ELR (cell line): ENCODE measurements around the gene DNAAF5.
"Not testable (repeated sequence)": the region's sequence is repeated elsewhere in the genome, so short reads cannot be mapped to it uniquely, and the experiment has no call there.

Source experiments
- DNase-seq: peaks from one replicate; pipeline ENCODE4 v3.0.0-alpha.2; 2015; ENCODE audit warnings: low read depth

Gene DNAAF5

DNA sequence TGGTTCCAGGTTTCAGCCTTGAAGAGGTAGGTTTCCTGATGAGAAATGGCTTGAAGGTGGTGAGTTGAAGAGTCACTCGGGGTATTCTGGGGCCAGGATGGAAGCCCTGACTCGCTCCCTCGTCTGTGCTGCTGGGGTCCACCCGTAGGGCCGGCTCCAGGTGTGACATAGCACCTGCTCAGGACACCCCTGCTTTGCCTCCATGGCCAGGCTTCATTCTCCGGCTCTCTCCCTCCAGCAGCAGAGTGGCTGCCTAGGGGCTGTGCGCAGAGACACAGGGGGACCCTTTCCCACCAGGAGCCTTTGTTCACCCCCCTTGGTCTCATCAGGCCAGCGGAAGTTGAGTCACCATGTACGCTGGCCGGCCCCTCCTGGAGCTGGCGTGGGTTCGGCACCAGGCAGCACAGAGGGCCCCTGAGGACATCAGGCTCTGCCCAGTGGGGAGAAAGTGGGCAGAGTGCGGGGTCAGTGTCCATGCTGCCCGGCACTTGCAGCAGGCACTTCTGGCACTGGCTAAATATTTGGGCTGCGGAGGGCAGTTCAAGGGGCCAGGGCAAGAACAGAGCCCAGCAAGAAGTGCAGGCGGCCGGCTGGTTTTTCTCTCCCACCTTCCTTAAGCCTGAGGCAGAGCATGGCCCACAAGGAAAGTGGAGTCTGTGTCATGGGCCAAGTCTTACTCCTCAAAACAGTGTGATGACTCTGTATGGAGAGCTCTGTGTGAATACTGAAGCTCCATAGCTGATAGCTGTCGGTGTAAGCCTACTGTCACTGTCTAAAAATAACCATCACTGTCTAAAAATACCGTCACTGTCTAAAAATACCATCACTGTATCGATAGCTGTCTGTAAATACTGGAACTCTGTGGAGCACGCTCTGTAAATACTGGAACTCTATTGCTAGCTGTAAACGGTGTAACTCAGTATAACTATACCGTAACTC lies 4.3 kb downstream of the DNAAF5 start:
- DNase-seq: no peak

DNA sequence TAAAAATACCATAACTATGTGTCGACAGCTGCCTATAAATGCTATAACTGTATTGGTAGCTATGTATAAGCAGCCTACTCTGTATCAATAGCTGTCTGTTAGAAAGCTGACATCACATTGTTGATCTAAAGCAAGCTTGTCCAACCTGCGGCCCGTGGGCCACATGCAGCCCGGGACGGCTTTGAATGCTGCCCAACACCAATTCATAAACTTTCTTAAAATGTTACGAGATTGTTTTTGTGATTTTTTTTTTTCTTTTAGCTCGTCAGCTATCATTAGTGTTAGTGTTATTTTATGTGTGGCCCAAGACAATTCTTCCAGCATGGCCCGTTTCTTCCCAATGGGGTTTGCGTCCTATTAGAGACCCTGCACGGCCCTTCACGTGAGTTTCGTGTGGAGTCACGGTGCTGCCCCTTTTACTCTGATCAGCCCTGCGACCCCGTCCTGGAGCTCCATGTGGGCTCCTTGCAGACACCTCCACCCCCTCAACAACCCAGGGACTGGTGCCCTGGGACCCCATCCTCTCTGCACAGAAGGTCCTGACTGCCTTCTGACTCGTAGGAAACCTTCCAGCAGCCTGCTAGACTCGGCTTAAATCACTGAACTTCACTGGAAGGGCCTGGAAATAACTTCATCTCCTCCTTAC lies 5.1 kb downstream of the DNAAF5 start:
- no peak for DNase-seq

DNA sequence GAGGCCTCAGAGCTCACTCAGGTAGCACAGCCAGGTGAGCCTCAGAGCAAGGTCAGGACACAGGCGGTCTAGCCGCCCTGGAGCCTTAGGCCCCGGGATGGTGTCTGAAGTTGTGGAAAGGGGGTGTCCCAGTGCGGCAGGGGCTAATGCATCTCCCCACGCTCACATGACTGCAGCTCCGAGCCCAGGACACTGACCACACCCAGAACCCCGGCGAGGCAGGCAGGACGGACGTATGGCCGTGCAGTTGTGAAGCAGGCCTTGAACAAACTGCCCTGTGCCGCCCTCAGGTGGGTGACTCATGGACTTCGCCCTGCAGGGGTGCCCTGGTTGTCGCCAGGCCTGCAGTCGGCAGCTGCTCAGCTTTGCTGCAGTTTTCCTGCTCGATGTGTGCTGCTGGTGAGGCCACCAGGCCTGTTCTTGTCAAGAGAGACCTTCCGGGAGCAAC lies 5.6 kb downstream of the DNAAF5 start:
- DNase-seq: no peak

DNA sequence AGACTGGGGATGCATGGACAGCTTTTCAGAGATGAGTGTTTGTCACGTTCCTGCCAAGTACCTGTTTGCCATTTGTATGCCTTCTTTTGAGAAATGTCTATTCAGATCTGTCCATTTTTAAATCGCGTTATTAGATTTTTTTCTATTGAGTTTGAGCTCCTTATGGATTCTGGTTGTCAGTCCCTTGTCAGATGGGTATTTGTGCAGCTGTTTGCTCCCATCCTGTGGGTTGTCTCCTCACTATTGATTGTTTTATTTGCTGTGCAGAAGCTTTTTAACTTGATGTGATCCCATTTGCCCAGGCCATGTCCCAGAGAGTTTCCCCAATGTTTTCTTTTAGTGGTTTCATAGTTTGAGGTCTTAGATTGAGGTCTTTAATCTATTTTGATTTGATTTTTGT lies 6.1 kb downstream of the DNAAF5 start:
- no peak for DNase-seq

DNA sequence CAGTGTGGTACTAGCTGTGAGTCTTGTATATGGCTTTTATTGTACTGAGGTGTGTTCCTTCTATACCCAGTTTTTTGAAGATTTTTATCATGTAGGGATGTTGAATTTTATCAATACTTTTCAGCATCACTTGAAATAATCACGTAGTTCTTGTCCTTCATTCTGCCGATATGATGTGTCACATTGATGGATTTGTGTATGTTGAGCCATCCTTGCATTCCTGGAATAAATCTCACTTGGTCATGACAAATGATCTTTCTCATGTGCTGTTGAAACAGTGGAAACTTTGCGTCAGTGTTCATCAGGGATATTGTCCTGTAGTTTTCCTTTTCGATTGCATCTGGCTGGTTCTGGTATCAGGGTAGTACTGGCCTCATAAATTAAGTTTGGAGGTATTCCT lies 7.7 kb downstream of the DNAAF5 start:
- no peak for DNase-seq

DNA sequence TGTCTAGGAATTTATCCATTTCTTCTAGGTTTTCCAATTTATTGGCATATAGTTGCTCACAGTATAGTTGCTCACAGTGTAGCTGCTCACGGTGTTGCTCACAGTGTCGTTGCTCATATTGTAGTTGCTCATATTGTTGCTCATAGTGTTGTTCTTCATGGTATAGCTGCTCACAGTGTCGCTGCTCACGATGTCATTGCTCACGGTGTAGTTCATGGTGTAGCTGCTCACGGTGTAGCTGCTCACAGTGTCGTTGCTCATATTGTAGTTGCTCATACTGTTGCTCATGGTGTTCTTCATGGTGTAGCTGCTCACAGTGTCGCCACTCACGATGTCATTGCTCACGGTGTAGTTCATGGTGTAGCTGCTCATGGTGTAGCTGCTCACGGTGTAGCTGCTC lies 8.3 kb downstream of the DNAAF5 start:
- no peak for DNase-seq

DNA sequence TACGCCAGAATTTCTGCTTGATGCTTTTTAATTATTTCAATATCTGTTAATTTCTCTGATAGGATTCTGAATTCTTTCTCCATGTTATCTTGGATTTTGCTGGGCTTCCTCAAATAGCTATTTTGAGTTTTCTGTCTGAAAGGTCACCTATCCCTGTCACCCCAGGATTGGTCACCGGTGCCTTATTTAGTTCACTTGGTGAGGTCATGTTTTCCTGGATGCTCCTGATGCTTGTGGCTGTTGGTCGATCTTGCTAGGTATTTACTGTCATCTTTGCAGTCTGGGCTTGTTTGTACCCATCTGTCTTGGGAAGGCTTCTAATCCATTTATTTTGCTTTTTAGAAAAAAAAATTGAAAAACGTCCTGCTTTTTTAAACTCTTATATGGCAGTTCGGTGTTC lies 11.7 kb downstream of the DNAAF5 start:
- no peak for DNase-seq

DNA sequence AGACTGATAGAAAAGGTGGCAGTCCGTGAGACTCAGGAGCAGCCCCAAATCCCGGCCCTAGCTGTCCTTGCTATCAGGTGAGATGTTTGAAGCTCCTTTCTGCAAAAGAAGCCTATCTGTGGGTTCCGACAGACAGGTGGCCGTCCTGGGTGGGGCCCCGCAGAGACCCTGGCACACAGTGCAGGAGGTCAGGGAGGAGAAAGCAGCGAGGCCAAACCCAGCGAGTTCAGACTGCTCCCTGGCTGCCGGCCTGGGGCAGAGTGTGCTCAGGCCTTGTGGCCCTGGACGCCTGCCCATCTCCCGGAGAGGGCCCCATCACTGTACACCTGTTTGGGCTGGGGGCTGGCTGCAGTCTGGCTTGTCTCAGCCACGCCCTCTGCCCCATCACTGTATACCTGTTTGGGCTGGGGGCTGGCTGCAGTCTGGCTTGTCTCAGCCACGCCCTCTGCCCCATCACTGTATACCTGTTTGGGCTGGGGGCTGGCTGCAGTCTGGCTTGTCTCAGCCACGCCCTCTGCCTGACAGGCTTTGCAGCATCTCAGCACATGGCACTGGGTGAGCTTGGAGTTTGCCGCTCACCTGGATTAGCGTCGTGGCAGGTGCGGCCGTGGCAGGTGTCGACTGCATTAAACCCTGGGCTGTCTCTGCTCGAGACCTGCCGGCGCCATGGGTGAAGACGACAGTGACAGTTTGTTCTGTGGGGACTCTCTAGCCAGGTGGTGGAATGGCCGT lies 12.4 kb downstream of the DNAAF5 start:
- DNase-seq: no peak

DNA sequence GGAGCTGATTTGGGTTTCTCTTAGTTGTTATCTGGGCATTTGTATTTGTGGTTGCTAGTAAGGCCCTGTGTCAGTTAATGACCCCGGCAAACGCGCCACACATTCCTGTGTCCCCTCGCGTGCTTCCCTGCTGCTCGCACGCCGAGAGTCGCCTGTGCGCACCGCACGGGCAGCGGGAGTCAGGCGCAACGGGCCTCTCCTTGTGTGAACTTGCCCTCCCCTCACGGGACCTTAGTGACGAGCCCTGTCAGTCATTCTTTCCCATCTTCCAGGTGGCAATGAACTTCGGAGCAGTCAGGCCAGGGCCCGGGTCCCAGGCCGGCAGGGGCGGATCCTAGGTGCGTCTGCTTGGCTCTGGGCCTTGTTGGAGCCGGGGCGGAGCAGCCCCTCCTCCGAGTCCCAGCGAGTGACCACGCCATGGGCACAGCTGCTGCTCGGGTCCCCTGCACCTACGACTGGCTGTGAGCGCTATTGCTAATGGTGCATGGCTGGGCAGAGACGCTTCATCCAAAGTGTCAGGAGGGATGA lies 13.0 kb downstream of the DNAAF5 start:
- no peak for DNase-seq

DNA sequence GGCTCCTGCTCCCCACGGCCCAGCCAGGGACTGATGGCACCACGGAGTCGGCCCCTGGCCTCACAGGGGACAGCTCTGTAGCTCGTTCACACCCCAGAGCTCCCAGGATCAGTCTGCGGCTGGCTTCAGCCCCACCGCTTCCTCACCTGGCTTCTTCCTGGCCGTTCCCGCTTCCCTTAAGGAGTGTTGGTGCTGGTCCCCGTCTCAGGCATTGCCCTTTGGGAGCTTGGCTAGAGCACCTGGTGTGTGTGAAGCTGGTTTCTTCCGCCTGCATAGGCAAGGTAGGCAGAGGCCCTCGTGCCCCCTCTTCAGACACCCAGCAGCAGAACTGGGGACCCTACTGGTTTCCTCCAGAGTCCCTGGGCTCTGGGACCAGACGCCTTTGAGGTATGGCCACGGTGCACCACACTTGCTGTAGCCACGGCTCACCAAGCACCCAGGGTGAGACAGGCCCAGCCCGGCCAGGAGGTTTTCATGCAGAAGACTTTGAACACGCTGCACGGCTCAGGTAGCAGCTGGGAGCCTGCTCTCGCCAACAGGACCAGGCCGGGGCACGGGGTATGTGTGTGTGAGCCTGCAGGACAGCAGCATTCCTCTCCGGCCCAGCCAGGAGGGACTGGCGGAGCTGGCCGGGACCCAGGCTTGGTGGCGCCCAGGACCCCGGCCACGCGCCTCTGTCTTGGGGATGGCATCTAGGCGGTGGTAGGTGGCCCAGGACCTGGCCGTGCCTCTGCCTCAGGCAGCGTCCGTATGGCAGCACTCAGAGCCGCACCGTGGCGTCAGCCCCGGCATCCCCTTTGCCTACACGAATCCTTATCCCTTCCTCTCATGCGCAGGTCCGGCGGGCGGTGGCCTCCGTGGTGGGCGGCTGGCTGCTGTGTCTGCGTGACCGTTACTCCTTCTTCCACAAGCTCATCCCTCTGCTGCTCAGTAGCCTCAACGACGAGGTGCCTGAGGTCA lies 13.8 kb downstream of the DNAAF5 start:
- no peak for DNase-seq

DNA sequence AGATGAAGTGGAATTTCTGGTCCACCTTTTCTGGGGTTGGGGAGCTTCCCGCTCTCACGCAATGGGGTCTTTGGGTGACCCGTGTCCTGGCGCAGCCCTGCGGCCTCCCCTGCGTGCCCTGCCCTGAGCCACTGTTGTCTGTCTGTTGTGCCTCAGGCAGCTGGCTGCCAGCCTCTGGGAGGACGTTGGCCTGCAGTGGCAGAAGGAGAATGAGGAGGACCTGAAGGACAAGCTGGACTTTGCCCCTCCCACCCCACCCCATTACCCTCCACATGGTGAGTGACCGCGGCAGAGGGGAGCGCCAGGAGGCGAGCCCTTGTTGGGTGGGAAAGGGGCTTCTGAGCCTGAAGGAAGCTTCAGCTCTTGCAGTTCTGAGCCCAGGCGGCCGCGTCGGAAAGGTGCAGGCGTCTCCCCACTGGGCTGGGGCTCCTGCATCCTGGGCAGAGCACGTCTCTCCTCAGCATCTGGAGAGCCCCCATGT lies 14.7 kb downstream of the DNAAF5 start:
- DNase-seq: no peak

DNA sequence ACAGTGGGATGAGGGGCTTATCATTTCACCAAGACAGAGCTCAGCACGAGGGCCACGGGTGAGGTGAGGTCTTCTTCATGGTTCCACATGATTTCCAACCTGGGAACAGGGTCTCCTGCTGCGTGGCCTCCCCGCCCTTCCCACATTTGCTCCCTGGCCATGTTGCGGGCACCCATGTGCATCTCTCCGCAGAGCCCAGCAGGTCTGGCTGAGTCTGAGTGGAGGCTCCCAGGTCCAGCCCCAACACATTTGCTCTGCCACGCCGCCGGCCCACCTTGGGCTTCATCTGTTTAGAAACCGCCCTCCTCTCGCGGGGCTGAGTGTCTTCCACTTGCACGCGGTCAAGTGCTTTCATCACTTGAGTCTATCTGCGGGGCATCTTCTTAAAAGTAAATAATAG lies 15.4 kb downstream of the DNAAF5 start:
- DNase-seq: no peak

DNA sequence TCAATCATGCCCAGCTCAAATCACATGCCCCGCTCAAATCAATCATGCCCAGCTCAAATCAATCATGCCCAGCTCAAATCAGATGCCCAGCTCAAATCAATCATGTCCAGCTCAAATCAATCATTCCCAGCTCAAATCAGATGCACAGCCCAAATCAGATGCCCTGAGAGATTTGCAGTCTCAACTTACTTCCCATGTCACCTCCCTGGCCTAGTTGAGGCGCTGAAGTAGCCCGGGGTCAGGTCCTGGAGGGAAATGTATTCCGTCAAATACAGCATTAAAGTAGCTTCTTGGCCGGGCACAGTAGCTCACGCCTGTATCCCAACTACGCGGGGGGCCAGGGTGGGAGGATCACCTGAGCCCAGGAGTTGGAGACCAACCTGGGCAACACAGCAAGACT lies 16.3 kb downstream of the DNAAF5 start:
- no peak for DNase-seq

DNA sequence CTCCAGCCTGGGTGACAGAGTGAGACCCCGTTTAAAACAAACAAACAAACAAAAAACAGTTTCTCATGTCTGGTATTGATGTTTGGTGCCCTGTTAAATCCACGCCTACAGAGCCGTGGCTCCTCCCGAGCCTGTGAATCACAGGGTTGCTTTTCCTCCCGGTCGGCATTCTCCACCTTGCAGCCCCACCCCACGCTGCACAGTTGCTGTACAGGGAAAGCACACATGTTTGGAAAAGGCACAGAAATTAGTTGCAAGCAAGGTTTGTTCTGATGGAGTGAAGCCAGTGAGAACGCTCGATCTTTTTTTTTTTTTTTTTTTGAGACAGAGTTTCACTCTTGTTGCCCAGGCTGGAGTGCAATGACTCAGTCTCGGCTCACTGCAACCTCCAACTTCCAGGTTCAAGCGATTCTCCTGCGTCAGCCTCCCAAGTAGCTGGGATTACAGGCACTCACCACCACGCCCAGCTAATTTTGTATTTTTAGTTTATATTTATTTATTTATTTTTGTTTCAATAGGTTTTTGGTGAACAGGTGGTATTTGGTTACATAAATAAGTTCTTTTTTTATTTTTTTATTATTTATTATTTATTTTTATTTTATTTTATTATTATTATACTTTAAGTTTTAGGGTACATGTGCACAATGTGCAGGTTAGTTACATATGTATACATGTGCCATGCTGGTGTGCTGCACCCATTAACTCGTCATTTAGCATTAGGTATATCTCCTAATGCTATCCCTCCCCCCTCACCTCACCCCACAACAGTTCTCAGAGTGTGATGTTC lies 17.0 kb downstream of the DNAAF5 start:
- peak; percentile 22 for DNase-seq

DNA sequence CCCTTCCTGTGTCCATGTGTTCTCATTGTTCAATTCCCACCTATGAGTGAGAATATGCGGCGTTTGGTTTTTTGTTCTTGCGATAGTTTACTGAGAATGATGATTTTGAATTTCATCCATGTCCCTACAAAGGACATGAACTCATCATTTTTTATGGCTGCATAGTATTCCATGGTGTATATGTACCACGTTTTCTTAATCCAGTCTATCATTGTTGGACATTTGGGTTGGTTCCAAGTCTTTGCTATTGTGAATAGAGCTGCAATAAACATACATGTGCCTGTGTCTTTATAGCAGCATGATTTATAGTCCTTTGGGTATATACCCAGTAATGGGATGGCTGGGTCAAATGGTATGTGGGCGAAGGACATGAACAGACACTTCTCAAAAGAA lies 17.6 kb downstream of the DNAAF5 start:
- not testable (repeated sequence) for DNase-seq

DNA sequence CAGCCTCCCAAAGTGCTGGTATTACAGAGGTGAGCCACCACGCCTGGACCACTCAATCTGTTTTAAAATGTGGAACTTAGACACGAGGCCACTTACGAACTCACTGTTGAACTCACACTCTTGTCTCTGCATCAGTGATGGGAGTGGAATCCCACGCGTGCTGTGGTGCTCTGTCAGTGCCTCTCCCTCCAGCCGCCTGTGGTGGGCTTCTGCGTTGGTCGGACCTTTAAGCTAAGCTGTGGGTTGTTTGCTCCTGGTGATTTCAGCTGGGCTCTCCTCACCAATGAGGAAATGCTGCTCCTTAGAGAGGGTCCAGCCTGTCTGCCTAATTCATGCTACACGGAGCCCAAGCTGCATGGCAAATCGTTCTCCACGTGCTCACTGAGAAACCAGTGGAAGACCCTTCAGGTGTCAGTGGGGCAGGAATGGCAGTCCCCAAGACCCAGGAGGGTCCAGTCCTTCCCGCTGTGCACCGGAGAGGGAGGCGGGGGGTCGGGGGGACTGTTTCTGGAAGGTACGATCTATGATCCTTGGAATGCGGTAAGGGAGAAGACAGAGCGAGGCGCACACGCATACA lies 18.4 kb downstream of the DNAAF5 start:
- DNase-seq: no peak

DNA sequence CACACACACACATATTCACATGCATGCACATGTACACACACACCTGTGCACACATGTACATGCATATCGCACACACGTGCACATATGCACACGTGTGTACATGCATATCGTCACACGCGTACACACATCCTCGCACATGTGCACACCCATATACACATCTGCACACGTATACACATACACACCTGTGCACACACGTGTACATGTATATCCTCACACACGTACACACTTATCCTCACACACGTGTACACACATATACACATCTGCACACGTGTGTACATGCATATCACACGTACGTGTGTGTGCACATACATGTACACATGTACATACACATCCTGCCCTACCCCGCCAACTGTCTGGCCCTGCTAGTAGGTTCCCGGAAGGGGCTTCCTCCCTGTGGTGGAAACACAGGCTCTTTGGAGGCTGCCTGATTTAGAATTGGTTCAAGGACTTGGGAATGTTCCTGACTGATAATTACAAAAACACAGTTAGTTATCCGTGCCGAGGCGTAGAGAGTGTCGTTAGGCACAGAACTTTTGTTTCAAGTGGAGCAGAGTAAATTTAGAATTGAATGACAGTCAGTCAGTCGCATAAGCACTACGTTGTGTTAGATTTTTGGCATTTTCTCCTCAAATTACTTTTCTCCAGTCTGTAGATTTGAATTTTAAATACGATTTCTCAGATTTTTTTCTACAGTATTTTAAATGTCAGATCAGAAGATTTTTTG lies 19.1 kb downstream of the DNAAF5 start:
- no peak for DNase-seq

DNA sequence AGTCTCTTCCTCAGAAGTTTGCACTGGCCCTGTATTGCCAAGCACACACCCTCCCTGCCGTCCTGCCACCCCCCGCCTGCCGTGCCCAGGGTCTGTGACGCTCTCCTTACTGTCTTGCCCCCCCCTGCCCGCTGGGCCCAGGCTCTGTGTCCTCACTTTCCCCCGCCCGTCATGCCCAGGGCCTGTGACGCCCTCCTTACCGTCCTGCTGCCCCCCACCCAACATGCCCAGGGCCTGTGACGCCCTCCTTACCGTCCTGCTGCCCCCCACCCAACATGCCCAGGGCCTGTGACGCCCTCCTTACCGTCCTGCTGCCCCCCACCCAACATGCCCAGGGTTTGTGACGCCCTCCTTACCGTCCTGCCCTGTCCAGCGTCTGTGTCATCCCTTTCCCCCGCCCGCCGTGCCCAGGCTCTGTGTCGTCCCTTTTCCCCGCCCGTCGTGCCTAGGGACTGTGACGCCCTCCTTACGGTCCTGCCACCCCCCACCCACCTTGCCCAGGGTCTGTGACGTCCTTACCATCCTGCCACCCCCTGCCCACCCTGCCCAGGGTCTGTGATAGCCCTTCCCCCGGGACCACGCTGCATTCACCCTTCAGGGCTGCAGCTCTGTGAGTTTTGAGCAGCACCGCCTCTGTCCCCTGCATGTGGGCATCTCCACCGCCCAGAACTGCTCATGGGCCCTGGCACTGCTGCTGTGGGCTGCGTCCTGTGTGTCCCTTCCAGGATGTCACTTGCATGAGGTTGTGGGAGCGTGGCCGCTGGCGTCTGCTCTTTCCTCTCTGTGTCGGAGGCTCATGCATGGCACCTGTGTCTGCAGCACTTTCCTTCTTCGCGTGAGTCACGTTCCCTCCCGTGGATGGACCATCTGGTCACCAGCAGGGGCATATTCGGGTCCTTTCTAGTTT lies 19.9 kb downstream of the DNAAF5 start:
- DNase-seq: no peak
